GM18867 (cell line): ENCODE measurements around the gene GPR45.

Source experiments
- ATAC-seq: cut with Tn5 transposase; IDR thresholded peaks from one replicate; pipeline ENCODE4 v1.9.1; 2021; ENCODE audit warnings: mild to moderate bottlenecking, moderate library complexity; ENCODE audit not compliant: unreplicated experiment

The GPR45 gene

GRCh38 chr2:105252271-105252670 lies 10.7 kb downstream of the GPR45 start:
- ATAC-seq, result no peak

DNA sequence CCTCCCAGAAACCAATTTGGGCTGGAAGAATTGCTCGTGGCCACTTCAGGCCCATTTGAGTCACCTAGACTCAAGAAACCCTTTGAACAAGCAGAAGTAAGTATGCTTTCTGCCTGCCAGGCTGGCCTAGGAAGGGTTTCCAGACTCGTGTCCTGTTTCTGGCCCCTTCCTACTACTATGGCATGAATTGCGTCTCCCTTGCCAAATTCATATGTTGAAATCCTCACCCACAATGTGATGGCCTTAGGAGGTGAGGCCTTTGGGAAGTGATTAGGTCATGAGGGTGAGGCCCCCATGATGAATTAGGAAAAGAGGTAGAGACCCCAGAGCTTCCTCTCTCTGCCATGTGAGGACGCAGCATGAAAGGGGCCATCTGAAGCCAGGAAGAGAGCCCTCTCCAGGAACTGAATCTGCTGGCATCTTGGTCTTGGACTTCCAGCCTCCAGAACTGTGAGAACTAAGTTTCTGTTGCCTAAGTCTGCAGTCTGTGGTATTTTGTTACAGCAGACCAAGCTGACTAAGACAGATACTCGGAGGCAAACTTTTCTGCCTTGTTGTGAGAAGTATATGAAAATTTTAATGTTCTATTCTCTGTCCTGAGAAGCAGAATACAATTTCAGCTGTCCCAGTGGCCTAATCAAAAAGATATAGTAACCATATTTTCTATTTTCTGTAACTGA lies 13.1 kb downstream of the GPR45 start:
- no peak for ATAC-seq

DNA sequence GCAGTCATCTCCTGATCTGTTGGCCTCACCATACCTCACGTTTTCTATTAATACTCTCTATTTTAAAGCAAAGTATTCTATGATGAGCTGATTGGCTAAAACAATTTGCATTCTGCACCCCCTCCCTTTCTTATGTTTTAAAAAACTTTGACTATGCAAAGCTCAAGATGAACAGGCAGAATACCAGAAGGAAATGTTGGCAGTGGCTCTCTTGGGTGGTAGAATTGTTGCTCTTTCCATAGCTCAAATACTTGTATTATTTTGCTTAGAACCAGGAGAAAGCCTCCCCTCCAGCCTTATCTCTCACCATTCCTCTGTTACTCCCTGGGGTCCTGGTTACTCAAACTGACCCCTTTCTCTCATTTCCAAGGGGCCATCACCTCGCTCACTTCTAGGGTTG lies 14.4 kb downstream of the GPR45 start:
- ATAC-seq, result no peak

- no peak for ATAC-seq
These were observed 15.0 kb downstream of the GPR45 start for GRCh38 chr2:105256431-105257047.

- no peak for ATAC-seq
These were observed 16.4 kb downstream of the GPR45 start for GRCh38 chr2:105257981-105258380.

DNA sequence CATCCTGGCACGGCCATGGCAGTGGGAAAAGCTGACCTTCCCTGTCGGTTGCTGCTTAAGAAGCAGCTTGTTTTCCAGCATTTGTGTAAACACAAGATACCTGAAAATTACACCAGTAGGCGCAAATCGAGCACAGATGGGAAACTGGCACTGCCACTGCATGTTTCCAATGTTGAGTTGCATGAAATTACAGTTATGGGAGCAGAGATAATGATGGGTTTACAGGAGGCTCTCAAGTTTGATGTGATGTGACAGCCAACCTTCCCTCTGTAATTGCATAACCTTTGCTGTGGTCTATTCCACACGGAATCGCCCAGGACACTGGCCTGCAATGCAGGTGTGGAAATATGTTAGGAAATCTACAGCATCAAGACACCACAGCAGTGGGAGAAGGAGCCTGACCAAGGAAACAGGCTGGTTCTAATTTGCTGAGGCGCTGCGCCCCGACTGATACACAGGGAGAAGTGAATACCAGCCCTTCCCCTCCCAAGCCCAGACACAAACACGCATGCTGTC lies 17.4 kb downstream of the GPR45 start:
- ATAC-seq, result no peak

DNA sequence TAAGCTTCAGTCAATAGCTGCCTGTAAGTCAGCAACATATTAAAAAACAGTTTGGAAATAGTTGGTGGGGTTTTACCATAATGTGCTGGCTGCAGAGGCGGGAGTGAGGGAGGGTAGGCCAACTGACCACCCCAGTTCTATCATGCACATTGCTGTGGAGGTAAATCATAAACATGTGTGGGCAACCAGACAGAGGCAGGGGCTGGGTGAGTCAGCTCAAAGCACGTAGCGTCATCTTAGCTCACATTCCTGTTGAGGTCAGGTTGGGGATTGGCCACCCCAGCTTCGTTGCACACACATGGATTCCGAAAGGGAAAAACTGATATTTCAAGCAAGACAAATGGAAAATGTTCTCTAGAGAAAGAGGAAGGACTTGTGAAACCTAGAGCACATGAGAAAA lies 19.5 kb downstream of the GPR45 start:
- ATAC-seq, result no peak

GRCh38 chr2:105262651-105263091 lies 21.1 kb downstream of the GPR45 start:
- ATAC-seq, result no peak

DNA sequence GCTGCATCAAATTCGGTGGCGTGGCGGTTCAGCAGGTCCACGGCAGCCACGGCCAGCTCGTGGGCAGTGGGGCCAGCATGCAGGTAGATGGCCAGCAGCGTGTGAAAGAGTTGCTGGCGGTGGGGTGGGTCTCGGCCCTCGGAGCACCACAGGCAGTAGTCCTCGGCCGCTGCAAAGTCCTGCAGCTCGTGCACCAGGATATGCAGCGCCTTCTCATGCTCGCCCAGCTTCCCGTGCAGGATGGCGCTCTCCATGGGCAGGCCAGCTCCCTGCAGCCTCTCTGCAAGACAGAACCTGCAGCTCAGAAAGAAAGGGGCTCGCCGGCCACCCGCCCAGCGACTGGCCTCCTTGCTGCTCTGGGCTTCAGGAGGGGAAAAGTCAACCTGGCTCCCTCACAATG lies 27.9 kb downstream of the GPR45 start:
- no peak for ATAC-seq

- no peak for ATAC-seq
These were observed 30.0 kb downstream of the GPR45 start for GRCh38 chr2:105271393-105272045.

DNA sequence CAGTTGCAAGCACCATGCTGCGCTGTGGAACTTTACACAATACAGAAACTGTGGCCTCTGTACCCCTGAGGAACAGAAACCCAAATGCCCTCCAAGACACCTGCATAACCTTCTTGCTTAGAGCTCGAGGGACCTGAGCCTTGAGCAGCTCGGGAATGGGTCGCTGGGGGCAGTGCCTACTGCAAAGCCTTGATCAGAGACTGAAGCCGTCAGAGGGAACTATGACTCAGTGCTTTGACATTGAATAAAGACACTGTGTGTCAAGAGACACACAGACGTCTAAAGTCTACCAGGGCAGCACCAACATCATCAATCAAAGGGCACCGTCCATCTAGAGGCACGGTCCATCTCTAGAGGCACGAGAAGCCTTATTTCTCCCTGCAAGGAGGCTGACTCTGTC lies 30.6 kb downstream of the GPR45 start:
- ATAC-seq, result no peak

- no peak for ATAC-seq
These were observed 32.5 kb downstream of the GPR45 start for GRCh38 chr2:105274046-105274445.

DNA sequence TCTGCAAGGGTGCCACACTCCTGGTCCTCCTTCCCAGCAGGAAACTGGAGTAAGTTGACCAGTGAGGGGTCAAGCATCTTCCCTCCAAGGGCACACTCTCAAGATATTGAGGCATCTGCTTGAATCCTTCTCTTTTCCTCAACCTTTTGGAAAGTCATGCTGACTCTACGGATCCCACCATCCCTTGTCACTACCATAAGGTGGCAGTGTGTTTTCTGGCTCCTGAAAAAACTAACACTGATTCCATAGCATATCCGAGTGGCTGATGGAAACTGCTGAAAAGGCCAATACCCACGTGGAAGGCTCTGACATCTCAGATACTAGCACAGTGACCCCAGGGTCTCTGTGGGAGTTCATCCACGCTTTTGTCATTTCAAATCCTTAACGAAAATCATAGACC lies 37.1 kb downstream of the GPR45 start:
- ATAC-seq, result no peak

DNA sequence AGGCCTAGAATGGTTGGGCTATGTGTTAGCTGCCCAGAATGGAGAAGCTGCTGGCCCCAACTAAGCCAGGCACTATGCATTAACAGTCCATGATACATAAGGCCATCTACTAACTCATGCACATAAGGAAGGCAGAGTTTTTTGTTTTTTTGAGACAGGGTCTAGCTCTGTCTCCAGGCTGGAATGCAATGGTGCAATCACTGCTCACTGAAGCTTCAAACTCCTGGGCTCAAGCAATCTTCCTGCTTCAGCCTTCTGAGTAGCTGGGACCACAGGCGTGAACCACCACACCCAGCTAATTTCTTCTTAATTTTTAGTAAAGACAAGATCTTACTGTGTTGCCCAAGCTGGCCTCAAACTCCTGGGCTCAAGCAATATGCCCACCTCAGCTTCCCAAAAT lies 37.6 kb downstream of the GPR45 start:
- no peak for ATAC-seq

DNA sequence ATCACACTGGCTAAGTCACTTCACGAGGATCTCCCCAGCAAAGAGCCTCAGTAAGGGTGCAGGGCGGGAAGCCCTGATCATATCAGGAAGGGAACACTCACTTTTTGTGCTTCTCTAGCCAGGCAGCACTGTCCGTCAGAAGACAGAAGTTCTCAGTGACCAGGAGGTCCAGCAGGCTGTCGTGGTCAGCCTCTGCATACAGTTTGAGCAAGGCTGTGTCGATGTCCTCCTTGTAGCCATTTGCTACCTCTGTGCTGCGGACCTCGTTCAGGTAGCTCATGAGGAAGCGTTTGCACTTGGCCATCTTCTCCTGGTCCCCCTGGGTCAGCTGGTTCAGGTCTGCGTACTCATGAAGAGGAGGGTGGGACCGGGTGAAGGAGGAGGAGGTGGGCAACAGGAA lies 38.7 kb downstream of the GPR45 start:
- ATAC-seq, result no peak

GRCh38 chr2:105283532-105283931 lies 42.0 kb downstream of the GPR45 start:
- ATAC-seq, result no peak

- peak; percentile 57 for ATAC-seq
These were observed 46.1 kb downstream of the GPR45 start for GRCh38 chr2:105287692-105288091.

- ATAC-seq, result no peak
These were observed 46.6 kb downstream of the GPR45 start for GRCh38 chr2:105288133-105288532.

GRCh38 chr2:105290981-105291660 lies 49.6 kb downstream of the GPR45 start:
- ATAC-seq, result no peak

- ATAC-seq, result no peak
These were observed 50.4 kb downstream of the GPR45 start for GRCh38 chr2:105291981-105292380.
